GM13976 (cell line): ENCODE data around the gene ZNF334.

Source experiments
- DNase-seq: peaks from one replicate; pipeline ENCODE4 v3.0.0; 2012; ENCODE audit warnings: low spot score
- in situ Hi-C: fragments of 300-500 bp; cut with MboI; formaldehyde crosslinking; loops from one replicate; pipeline ENCODE4 v1.12.0; 2022; ENCODE audit warnings: low sequenced_read_pairs, mixed read lengths, inconsistent platforms; ENCODE audit not compliant: unreplicated experiment
- TF ChIP-seq, protein P1 (sequence below): IDR thresholded peaks from 2 replicates; pipeline ENCODE4 v1.5.1; 2012; ENCODE audit warnings: borderline replicate concordance, mild to moderate bottlenecking; ENCODE audit not compliant: insufficient read depth; ENCODE audit errors: extremely low read depth, missing control alignments, control extremely low read depth

ZNF334 gene

DNA sequence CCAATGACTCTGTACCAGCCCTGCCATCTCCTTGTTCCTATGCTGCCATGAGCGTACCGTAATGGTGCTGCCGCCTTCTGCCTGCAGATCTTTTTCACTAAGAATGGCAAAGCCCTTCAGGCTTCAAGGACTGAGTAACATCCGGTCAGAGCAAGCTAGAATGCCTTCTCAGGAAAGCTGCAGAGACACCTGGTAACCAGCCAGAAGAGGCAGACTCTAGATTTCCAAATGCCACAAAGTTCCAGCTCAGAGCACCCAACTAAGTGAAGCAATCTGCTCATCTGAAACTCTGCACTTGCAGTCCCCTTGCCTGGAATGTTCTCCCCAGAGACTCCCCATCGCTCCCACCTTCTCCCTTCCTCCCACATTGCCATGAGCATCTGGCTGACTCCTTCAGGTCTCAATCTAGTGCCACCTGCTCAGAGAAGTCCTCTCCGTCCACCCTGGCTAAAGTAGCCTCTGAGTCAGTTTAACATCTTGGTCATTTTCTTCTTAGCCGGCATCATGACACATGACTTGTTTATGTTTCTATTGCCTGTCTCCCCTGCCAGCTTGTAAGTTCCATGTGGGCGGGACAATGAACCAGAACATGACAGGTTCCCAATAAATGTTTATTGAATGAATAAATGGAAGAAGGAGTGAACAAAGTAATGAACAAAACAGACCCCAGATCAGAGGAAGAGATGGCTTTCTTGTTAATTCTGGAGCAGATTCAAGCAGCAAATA lies 44.0 kb upstream of the ZNF334 start:
- TF ChIP-seq, protein P1, sequence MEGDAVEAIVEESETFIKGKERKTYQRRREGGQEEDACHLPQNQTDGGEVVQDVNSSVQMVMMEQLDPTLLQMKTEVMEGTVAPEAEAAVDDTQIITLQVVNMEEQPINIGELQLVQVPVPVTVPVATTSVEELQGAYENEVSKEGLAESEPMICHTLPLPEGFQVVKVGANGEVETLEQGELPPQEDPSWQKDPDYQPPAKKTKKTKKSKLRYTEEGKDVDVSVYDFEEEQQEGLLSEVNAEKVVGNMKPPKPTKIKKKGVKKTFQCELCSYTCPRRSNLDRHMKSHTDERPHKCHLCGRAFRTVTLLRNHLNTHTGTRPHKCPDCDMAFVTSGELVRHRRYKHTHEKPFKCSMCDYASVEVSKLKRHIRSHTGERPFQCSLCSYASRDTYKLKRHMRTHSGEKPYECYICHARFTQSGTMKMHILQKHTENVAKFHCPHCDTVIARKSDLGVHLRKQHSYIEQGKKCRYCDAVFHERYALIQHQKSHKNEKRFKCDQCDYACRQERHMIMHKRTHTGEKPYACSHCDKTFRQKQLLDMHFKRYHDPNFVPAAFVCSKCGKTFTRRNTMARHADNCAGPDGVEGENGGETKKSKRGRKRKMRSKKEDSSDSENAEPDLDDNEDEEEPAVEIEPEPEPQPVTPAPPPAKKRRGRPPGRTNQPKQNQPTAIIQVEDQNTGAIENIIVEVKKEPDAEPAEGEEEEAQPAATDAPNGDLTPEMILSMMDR = no peak
- in situ Hi-C loops = no loop called here
- DNase-seq = no peak

DNA sequence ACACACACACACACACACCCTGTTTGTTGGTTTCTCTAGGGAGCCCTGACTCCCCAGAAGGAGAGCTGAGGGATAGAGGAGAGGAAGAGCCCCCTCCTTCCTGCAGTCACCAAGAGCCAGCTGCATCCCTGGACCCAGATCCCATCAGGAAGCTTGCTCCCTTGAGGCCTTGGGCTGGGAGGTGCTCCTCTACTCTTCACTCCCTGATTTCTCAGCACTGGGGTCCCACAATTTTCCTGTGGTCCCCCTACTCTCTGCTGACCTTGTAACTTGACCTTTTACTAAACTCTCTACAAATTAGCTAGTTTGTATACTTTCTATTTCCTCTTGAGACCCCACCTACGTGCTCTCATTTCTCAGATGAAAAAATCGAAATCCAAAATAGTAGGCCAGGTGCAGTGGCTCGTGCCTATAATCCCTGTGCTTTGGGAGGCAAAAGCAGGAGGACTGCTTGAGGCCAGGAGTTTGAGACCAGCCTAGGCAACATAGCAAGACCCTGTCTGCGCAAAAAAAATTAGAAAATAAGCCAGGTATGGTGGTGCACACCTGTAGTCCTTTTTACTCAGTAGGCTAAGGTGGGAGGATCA lies 42.1 kb upstream of the ZNF334 start:
- DNase-seq = no peak
- TF ChIP-seq, protein P1 = no peak
- in situ Hi-C loops = no loop called here

DNA sequence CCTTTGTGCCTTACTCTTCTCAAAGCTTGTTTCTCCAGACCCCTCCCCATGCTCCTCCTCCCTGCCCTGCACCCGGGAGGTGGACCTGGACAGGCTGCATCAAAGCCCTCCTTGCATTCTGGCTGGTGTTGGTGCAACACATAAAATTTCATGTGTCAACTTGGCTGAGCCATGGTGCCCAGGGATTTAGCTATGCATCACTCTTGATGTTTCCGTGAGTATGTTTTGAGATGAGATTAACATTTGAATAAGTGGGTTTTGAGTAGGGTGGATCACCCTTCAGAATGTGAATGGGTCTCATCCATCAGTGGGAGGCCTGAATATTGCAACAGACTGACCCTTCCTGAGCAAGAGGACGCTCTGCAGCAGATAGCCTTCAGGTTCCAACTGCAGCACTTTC lies 41.5 kb upstream of the ZNF334 start:
- in situ Hi-C loops = no loop called here
- TF ChIP-seq, protein P1 = no peak

DNA sequence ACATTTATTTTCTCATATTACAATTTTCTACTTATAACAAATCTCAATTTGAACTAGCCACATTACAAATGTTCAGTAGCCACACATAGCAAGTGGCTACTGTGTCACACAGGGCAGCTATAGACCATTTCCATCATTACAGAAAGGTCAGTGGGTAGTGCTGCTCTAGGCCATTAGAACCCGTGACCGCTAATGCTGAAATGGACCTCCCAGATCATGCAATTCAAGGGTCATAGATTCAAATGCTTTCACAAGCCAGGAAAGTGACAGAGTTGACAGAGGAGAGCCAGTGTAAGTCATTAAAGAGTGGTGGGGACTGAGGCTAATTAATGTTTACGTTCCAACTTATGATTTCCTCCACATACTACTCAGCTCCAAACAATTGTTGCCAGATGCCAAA lies 40.6 kb upstream of the ZNF334 start:
- in situ Hi-C loops = no loop called here
- no peak for DNase-seq
- TF ChIP-seq, protein P1 = no peak

More for the DNA sequence above, 41.5 kb upstream of the ZNF334 start:
- no peak for DNase-seq

DNA sequence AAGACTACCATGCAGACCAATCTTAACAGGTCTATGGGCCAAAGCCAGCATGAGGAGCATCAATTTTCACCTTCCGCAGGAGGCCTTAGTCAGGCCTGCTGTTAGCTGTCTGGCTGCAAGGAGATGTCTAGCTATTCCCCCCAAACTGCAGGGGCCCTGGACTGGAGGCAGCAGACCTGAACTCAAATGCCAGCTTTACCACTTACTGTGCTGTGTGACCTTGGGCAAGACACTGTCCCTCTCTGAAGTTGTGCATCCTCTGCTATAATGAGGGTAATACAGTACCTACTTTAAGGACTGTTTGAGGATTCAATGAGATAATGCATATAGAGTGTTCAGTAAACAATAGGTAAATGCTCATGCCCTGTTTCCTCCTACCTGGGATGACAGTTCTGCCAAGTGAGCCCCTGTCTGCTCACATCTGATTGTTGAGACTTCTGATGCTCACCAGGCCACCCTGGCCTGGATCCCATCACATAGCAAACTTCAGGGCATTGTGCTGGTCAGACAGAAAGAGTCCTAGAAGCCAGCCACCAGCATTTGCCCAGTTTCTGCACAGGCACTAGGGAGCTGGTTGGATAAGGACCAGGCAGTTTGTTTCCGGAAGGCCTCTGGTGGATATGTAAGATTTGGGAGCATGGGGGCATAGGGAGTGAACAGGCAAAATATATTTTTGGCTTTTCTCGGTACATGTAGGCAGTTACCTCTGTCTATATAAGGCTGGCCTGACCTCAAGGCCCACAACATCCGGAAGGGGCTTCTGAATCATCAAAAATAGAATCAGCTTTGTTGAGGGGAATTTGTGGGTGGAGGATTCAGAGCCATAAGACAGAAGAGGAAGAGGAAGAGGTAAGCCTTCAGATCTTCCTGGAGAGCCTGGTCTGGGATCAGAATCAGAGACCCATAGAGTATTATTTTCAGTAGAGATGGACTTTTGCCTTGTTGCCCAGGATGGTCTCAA lies 39.4 kb upstream of the ZNF334 start:
- peak; percentile 74 for DNase-seq
- TF ChIP-seq, protein P1 = no peak
- in situ Hi-C loops = no loop called here
